HL-60/S4 treated with retinoic acid at 250 ng/mL for 4 days and 3 days (cell line): ENCODE data around the gene STK38.
"Not testable (repeated sequence)": the region's sequence is repeated elsewhere in the genome, so short reads cannot be mapped to it uniquely, and the experiment has no call there.

Source experiments
- in situ Hi-C: fragments of 300-500 bp; cut with MboI; formaldehyde crosslinking; loops from 2 replicates; pipeline ENCODE4 v1.7.0; 2022; ENCODE audit warnings: low sequenced_read_pairs

STK38 gene

DNA sequence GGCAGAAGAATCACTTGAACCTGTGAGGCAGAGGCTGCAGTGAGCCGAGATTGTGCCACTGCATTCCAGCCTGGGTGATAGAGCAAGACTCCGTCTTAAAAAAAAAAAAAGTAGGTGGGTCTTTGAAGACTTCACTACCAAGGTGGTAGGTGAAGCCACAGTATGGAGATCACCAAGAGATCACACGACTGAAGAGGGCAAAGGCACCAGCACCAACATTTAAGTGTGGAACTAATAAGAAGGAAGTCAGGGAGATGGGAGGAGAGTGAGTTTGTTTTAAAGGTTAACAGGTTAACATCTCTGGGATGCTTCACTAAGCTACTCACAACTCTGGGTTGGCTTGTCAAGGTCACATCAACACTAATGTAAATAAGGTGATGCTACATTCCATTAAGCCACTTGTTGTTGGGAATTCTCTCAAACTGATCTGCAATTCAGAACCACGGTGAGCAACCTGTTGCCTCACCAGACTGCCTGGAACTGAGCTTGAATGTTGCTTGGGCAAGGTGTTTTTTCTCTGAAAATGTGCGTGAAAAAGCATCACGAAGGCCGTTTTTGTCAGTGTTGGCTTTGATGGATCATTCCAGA is 55.8 kb downstream of the STK38 start:
- in situ Hi-C loops: no loop called here

DNA sequence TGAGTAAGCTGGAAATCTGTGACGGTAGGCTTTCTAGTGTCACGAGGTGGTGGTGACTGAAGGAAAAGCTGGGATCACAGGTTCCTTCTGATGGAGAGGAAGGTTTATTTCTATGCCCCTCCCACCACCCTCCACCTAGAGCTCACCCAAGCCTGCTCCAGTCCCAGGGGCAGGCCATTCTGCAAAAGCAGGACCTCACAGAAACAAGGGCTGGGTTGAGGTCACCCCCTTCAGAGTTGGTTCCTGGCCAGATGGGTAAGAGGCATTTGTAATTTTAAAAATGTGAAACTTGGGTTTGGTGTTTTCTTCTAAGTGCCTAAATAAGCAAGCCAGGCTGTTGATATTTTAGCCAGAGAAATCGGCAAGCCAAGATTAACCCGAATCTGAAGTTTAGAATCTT is 57.9 kb downstream of the STK38 start:
- in situ Hi-C loops: no loop called here

DNA sequence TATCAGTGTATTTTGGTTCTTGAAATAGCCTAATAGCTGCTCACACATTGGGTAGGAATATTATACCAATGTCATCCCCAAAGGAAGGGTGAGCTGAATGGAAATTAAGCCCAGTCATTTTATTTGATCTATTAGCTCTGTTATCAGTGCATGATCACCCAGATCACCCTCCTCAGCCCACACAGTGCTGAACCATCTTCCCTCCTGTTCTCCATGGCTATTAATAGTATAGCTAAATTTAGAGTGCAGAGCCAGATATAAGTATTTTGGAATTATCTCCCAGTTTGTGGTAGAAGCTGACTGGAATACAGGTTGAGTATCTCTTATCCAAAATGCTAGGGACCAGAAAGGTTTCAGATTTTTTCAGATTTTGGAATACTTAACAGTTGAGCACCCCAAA is 59.1 kb downstream of the STK38 start:
- in situ Hi-C loops: no loop called here

DNA sequence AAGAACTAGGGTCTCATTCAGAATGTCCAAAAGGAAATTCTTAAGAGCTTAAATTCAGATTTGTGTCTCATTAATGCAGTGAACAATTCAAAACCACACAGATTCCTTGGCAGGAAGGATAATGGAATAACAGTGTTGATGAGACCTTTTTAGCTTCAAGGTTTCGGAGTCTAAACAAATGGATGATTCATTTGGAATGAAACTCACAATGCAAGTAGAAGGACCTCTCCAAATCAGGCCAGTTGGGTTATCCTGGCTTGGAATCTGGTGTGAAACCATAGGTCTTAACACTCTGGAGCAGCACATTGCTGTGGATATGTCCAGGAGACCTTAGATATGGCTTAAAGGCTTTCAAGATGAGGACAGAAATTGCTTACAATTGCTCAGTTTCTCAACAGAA is 59.6 kb downstream of the STK38 start:
- in situ Hi-C loops: no loop called here

DNA sequence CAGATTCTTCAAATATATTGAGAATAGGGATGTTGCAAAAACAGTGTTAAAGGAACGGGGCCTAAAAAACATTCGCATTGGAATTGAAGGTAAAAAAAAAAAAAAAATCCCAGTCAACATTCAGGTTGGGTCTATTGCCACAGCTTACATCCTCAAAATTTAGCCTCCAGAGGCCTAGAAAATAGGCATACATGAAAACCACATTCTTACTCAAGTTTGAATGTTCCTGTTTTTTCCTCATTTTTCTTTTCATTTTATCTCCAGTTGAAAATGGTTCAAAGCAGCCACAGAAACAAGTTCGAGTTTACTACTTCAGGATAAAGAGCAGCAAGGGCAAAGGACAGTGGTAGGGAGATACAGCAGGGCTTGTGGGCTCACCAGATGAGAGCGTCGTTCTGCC is 62.5 kb downstream of the STK38 start:
- in situ Hi-C loops: no loop called here

DNA sequence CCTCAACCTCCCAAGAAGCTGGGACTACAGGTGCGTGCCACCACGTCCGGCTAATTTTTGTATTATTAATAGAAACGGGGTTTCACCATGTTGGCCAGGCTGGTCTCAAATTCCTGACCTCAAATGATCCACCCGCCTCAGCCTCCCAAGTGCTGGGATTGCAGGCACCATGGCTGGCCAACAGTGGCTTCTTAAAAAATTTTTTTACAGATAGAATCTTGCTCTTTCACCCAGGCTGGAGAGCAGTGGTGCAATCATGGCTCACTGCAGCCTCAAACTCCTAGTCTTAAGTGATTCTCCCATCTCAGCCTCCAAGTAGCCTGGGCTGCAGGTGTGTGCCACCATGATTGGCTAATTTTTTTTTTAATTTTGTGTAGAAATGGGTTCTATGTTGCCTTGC is 64.0 kb downstream of the STK38 start:
- in situ Hi-C loops: not testable (repeated sequence)

DNA sequence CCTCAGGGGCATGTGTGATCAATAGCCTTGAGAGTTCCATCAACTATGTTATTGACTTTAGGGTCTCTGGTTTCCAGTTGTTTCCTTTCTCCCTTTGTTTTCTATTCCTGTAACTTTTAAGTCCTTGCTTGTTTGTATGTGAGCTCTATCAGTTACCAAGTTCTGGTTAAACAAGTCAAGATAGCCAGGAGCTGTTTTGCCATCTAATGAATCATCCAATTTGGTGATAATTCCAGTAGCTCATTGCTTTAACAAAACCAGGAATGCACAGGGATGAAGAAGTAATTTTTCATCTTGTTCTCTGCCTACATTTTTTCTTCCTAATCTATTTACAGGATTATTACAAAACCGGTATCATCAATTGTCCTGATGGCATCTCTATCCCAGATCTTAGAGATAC is 68.0 kb downstream of the STK38 start:
- in situ Hi-C loops: no loop called here

DNA sequence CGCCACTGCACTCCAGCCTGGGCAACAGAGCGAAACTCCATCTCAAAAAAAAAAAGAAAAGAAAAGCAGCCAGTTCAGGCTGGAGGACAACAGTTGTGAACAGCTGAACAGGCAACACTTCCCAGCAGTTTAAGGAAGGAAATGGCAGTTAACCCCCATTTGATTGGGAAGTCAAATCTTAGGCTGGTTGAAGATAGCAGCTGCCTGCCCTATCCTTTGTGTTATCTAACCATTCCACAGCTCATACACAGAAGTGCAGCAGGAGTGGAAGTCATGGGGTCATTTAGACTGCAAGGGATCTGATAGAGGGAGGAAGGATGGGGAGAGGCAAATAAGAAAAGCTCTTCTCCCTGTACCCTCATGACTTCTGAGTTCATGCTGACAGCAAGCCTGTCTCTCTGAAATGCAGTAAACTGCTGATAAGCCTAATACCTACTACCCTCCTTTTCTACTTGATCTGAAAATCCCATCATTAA is 69.2 kb downstream of the STK38 start:
- in situ Hi-C loops: no loop called here

DNA sequence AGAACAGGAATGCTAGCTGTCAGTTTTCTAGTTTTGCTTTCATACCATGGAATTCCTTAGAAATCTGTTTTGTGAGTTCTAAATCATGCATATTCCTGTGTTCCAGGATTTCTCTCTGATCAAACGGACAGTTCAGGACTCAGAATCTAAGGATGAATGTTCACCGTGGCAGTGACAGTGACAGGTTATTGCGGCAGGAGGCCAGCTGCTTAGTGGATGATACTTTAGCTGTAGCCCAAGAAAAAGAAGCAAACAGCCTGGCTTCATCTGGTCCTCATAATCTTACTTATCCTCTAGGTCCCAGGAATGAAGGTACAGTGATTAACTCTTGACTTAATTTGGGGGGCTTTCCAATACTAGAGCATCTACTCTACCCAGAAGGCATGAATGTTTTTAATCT is 77.3 kb downstream of the STK38 start:
- in situ Hi-C loops: no loop called here

DNA sequence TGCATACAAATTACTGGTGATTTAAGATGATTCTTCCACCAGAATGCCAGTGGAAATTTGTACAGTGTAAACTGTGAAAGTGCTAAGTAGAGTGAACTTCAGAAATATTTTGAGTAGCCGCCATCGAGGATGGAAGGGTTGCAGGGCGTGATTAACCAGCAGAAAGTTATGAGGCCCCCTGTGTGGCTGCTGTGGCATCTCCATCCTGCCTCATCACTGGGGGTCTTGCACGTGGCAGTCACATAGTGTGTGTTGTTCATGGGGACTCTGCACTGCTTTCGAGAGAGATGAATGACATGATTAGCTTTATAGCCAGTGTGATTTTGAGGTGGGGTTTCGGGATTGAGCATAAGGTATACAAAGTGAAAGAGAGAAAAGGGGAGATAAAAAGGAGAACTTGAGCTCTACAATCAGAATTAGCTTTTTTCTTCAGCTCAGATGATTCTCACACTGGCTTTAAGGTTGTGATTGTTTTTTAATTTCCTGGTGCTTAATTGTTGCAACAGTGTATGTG is 78.1 kb downstream of the STK38 start:
- in situ Hi-C loops: no loop called here

DNA sequence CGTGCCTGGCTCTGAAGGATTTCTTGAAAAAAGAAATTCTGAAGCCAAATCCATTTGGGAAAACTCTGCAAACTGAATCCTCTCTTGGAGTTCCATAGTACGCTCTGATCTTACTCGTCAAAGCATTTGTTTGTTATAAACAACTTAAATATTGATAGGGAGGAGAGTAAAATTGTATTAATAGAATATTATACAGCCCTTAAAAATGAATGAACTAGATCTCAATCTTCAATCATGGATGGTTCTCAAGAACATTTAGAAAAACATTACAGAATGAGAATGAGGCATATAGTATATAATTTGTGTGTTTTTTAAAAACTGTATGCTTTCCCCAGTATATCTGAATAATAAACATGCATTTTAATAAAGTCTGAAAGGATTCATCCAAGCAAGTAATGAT is 79.7 kb downstream of the STK38 start:
- in situ Hi-C loops: no loop called here

DNA sequence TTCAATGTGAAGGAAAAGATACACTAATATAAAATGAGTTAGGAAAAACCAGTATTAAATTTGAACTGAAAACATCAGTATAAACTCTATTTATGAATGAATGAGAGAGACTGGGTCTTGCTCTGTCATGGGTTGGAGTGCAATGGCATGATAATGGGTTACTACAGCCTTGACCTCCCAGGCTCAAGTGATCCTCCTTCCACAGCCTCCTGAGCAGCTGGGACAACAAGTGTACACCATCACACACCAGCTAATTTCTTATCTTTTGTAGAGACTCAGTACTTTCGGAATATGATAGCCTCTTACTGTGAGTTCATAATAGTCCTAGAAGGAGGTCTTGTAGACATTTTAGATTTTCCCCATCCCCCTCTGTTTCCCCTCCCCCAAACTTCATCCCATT is 83.0 kb downstream of the STK38 start:
- in situ Hi-C loops: no loop called here

DNA sequence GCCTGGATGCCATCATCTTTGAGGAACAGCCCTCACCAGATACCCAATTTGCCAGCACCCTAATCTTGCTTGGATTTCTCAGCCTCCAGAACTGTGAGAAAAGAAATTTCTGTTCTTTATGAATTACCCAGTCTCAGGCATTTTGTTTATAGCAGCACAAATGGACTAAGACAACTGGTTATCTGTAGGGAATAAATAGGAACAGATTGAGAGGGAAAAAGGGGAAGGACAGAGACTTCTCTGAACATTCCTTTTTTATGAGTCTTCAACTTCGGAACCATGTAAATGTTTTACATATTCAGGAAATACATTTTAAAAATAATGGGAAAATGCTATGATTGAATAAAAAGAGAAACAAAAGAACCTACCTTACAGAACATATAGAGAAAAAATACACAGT is 83.6 kb downstream of the STK38 start:
- in situ Hi-C loops: no loop called here

DNA sequence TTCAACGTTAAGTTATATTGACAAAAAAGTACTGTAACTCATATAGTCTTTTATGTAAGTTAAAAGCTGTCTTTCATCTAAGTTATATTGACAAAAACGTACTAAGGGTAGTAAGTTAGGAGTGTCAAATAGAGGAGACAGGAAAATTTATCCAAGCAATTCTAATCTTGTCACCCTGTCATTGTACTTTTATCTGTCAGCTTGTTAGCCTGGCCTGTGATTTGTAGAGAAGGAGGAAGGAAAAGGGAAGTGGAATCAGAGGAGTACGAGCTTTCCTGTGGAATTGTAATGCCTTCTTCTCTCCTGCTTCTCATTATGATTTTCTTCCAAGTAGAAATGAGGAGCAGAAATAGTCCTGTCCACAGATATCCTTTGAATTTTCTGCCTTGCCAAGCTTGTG is 85.6 kb downstream of the STK38 start:
- in situ Hi-C loops: no loop called here

DNA sequence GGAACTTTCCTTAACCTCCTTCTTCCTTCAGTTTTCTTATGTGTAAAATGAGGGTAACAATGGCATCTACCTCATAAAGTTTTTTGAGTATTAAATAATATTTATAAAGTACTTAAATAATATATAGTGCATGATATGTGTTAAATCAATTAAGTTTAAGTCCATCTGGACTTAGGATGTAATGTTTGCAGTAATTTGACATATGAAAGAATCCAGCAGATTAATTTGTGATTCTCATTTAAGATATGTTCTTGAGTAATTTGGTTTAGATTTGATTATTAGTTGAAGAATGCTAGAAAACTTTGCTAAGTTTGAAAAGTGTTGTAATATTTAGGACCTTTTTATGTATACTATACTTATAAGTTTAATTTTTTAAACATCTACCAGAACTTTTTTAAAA is 86.4 kb downstream of the STK38 start:
- in situ Hi-C loops: no loop called here

DNA sequence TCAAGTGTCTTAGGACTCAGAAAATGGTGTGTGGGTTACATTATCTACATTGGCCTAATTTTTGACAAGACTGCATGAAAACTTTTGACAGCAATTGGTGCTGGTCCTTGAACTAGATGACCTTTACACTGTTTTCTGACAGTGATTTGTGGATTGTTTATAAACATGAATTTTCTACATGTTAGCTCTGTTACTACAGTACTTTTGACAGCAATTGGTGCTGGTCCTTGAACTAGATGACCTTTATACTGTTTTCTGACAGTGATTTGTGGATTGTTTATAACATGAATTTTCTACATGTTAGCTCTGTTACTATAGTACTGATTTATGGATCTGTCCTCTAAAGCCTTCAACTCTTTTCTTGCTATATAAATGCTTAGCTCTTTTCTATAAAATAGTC is 87.8 kb downstream of the STK38 start:
- in situ Hi-C loops: no loop called here

DNA sequence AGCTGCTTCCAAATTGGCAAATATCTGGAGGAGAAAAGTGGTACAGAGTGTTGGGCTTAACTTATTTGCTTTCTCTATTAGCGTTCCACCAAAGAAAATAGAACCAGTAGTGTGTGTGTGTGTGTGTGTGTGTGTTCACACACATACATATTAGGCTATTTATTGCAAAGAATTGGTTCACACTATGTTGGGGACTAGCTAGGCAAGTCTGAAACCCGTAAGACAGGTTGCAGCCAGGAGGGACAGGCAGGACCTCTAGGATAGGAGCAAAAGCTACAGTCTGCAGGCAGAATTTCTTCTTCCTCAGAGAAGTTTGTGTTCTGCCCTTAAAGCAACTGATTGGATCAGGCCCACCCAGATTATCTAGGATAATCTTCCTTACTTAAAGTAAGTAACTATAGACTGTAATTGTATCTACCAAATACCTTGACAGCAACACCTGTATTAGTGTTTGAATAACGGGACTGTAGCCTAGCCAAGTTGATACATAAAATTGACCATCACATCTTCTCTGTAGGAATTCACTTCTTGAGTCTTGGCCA is 91.7 kb downstream of the STK38 start:
- in situ Hi-C loops: no loop called here

DNA sequence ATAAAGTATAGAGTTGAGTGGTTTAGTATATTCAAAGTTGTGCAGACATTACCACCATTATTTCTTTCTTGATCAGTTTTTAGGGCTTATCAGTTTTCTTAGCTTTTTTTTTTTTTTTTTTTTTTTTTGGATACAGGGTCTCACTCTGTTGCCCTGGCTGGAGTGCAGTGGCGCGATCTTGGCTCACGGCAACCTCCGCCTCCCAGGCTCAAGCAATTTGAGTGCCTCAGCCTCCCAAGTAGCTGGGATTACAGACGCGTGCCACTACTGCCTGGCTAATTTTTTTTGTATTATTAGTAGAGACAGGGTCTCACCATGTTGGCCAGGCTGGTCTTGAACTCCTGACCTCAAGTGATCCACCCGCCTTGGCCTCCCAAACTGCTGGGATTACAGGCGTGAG is 94.4 kb downstream of the STK38 start:
- in situ Hi-C loops: not testable (repeated sequence)

DNA sequence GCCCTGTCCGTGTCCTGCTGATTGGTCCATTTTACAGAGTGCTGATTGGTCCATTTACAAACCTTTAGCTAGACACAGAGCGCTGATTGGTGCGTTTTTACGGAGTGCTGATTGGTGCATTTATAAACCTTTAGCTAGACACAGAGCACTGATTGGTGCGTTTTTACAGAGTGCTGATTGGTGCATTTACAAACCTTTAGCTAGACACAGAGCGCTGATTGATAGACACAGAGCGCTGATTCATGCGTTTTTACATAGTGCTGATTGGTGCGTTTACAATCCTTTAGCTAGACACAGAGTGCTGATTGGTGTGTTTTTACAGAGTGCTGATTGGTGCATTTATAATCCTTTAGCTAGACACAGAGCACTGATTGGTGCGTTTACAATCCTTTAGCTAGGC is 98.1 kb downstream of the STK38 start:
- in situ Hi-C loops: not testable (repeated sequence)

DNA sequence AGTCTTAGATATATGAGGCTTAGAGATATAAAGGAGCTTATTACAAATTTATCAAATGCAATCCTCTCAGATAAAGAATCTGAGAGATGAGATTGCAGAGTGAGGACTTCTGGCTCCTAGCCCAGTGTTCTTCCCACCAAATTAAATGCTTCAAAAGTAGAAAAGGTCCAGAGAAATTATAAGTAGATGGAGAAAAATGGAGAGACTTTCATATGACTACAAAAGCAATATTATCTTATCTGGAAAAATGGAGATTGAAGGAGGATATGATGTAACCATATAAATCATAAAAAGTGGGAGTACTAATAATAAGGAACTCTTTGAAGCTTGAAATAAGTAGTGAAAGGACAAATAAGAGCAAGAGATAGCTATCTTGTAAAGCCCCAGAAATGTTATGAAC is 101.7 kb downstream of the STK38 start:
- in situ Hi-C loops: no loop called here

DNA sequence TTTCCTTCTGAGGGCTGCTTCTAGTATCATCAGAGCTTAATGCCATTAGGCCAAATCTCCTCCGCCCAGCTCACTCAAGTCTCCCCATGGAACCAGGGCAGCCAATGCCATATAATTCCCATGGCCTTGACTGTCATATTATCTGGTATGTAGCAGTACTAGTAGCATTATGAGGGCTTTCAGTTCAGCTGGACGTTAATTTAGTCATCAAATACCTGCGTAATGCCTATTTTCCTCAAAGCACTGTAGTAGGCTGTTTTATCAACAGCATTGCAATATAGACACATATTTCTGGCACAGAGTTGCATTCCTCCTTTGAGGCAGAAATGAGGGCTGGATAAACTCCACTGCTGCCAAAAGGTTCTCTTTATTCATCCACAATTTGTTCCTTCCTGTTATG is 102.8 kb downstream of the STK38 start:
- in situ Hi-C loops: no loop called here
